H9 (cell line): ENCODE data around the gene RPS6KA4. TPM values are rescaled to one million over a fixed set of nuclear protein-coding genes. Genes with fewer than 3 reads are reported as not detected.

ENCODE experiments used
- DNase-seq: peaks from one replicate; pipeline ENCODE4 v3.0.0-alpha.2; 2017
- H2AFZ ChIP-seq: one replicate; pipeline ENCODE4 v1.6.1; 2013; ENCODE audit warnings: mild to moderate bottlenecking, low read length, control low read depth, moderate library complexity
- H2AK5ac ChIP-seq: 2 replicates; pipeline ENCODE4 v1.6.1; 2013; ENCODE audit warnings: low read length, control low read depth, mixed read lengths; ENCODE audit not compliant: insufficient read length
- H2BK120ac ChIP-seq: one replicate; pipeline ENCODE4 v1.6.1; 2013; ENCODE audit warnings: low read depth, mild to moderate bottlenecking, low read length, control low read depth, inconsistent platforms; ENCODE audit not compliant: poor library complexity, severe bottlenecking
- H2BK12ac ChIP-seq: 2 replicates; pipeline ENCODE4 v1.6.1; 2013; ENCODE audit warnings: low read length, control low read depth, mixed read lengths, low read depth; ENCODE audit not compliant: insufficient read length
- H2BK15ac ChIP-seq: 2 replicates; pipeline ENCODE4 v1.6.1; 2013; ENCODE audit warnings: low read depth, low read length, control low read depth
- H2BK20ac ChIP-seq: one replicate; pipeline ENCODE4 v1.6.1; 2013; ENCODE audit warnings: low read depth, mild to moderate bottlenecking, low read length, control low read depth, inconsistent platforms; ENCODE audit not compliant: poor library complexity, severe bottlenecking
- H2BK5ac ChIP-seq: 2 replicates; pipeline ENCODE4 v1.6.1; 2013; ENCODE audit warnings: low read length, control low read depth, mixed read lengths; ENCODE audit not compliant: insufficient read length
- H3K14ac ChIP-seq: 2 replicates; pipeline ENCODE4 v1.6.1; 2013; ENCODE audit warnings: low read length, control low read depth; ENCODE audit not compliant: insufficient read depth
- H3K18ac ChIP-seq: 2 replicates; pipeline ENCODE4 v1.6.1; 2013; ENCODE audit warnings: low read depth, mild to moderate bottlenecking, mixed read lengths, low read length, control low read depth; ENCODE audit not compliant: insufficient read length
- H3K23ac ChIP-seq: 2 replicates; pipeline ENCODE4 v1.6.1; 2013; ENCODE audit warnings: low read length, control low read depth, mixed read lengths, low read depth; ENCODE audit not compliant: insufficient read length
- H3K23me2 ChIP-seq: 2 replicates; pipeline ENCODE4 v1.6.1; 2013; ENCODE audit warnings: low read depth, mild to moderate bottlenecking, mixed read lengths, low read length, control low read depth; ENCODE audit not compliant: insufficient read length, poor library complexity, severe bottlenecking
- H3K27ac ChIP-seq: 2 replicates; pipeline ENCODE4 v1.5.1; 2013; ENCODE audit warnings: low read length, control low read depth, mixed read lengths, low read depth; ENCODE audit not compliant: insufficient read length
- H3K27me3 ChIP-seq: 2 replicates; pipeline ENCODE4 v1.6.1; 2013; ENCODE audit warnings: low read length, control low read depth, inconsistent platforms; ENCODE audit not compliant: insufficient read depth
- H3K4ac ChIP-seq: 2 replicates; pipeline ENCODE4 v1.6.1; 2013; ENCODE audit warnings: low read depth, mild to moderate bottlenecking, control low read depth, inconsistent platforms, low read length, moderate library complexity
- H3K4me1 ChIP-seq: 2 replicates; pipeline ENCODE4 v1.6.1; 2013; ENCODE audit warnings: low read length, control low read depth, inconsistent platforms; ENCODE audit not compliant: insufficient read depth
- H3K4me2 ChIP-seq: 2 replicates; pipeline ENCODE4 v1.6.1; 2013; ENCODE audit warnings: low read length, control low read depth, mixed read lengths; ENCODE audit not compliant: insufficient read length, insufficient read depth
- H3K56ac ChIP-seq: 2 replicates; pipeline ENCODE4 v1.6.1; 2013; ENCODE audit warnings: low read depth, mild to moderate bottlenecking, mixed read lengths, low read length, control low read depth; ENCODE audit not compliant: insufficient read length
- H3K79me1 ChIP-seq: 2 replicates; pipeline ENCODE4 v1.6.1; 2013; ENCODE audit warnings: low read depth, mild to moderate bottlenecking, moderate library complexity, low read length, control low read depth, inconsistent platforms; ENCODE audit not compliant: insufficient read depth, poor library complexity, severe bottlenecking
- H3K79me2 ChIP-seq: 2 replicates; pipeline ENCODE4 v1.6.1; 2013; ENCODE audit warnings: low read length, control low read depth, inconsistent platforms; ENCODE audit not compliant: insufficient read depth
- H3K9ac ChIP-seq: 2 replicates; pipeline ENCODE4 v1.6.1; 2013; ENCODE audit warnings: low read length, control low read depth, mixed read lengths; ENCODE audit not compliant: insufficient read length; ENCODE audit errors: extremely low read depth
- H3K9me3 ChIP-seq: one replicate; pipeline ENCODE4 v1.6.1; 2013; ENCODE audit warnings: low read depth, low read length, inconsistent platforms; ENCODE audit not compliant: control insufficient read depth
- H3T11ph ChIP-seq: one replicate; pipeline ENCODE4 v1.6.1; 2013; ENCODE audit warnings: mild to moderate bottlenecking, low read length, control low read depth, inconsistent platforms
- H4K20me1 ChIP-seq: one replicate; pipeline ENCODE4 v1.6.1; 2013; ENCODE audit not compliant: control insufficient read depth, insufficient read length, insufficient read depth
- H4K5ac ChIP-seq: 2 replicates; pipeline ENCODE4 v1.6.1; 2013; ENCODE audit warnings: low read depth, mild to moderate bottlenecking, mixed read lengths, low read length, control low read depth; ENCODE audit not compliant: insufficient read length
- H4K8ac ChIP-seq: replicated peaks from 2 replicates; pipeline ENCODE4 v1.6.1; 2013; ENCODE audit warnings: low read length, control low read depth, mixed read lengths, low read depth; ENCODE audit not compliant: insufficient read length
- H4K91ac ChIP-seq: 2 replicates; pipeline ENCODE4 v1.6.1; 2013; ENCODE audit warnings: low read depth, mild to moderate bottlenecking, moderate library complexity, mixed read lengths, low read length, control low read depth; ENCODE audit not compliant: insufficient read length
- H3K27ac Mint-ChIP-seq, 3 experiments: 2 replicates in 2 of 3; 3 replicates in 1 of 3; pipeline ENCODE4 v1.8.0; 2020 to 2021; ENCODE audit warnings: mixed read lengths in 3 of 3, mild to moderate bottlenecking in 1 of 3, moderate library complexity in 1 of 3
- H3K27me3 Mint-ChIP-seq: 2 replicates; pipeline ENCODE4 v1.8.0; 2021; ENCODE audit warnings: low read depth, mild to moderate bottlenecking, moderate library complexity, mixed read lengths
- H3K36me3 Mint-ChIP-seq, 3 experiments: 2 replicates in 2 of 3; 3 replicates in 1 of 3; pipeline ENCODE4 v1.8.0; 2020 to 2021; ENCODE audit warnings: low read depth in 3 of 3, mixed read lengths in 3 of 3; ENCODE audit not compliant: insufficient read depth in 1 of 3
- H3K4me1 Mint-ChIP-seq, 2 experiments: 2 replicates each; pipeline ENCODE4 v1.8.0; 2020; ENCODE audit warnings: mixed read lengths in 2 of 2
- H3K4me3 Mint-ChIP-seq, 2 experiments: 2 replicates in 1 of 2; 3 replicates in 1 of 2; pipeline ENCODE4 v1.8.0; 2020 to 2021; ENCODE audit warnings: mild to moderate bottlenecking in 2 of 2, mixed read lengths in 2 of 2, moderate library complexity in 1 of 2
- H3K9me3 Mint-ChIP-seq, 2 experiments: 2 replicates in 1 of 2; 3 replicates in 1 of 2; pipeline ENCODE4 v1.8.0; 2020; ENCODE audit warnings: mild to moderate bottlenecking in 2 of 2, mixed read lengths in 2 of 2, moderate library complexity in 1 of 2
- CTCF ChIP-seq: fragments of 200-600 bp; sonication (generic); conservative IDR thresholded peaks from 3 replicates; pipeline ENCODE4 v1.8.0; 2021; ENCODE audit warnings: antibody characterized with exemption, mild to moderate bottlenecking
- WGBS: extraction: QIAGEN DNeasy Blood & Tissue Kit; methylation state at CpG from one replicate; pipeline ENCODE4 v1.1.7; 2013; ENCODE audit warnings: missing lambda C conversion rate, low lambda C conversion rate, mixed read lengths; ENCODE audit not compliant: insufficient read length; ENCODE audit errors: extremely low coverage; 5-methylcytosine and 5-hydroxymethylcytosine counted together
- total RNA-seq: library from RNA; stranded (reverse); gene quantifications from 2 replicates; pipeline ENCODE4 v1.2.1, GENCODE V29; 2021

RPS6KA4 gene
- total RNA-seq, 1 experiment from 2014 or later, result 10.8 TPM

DNA sequence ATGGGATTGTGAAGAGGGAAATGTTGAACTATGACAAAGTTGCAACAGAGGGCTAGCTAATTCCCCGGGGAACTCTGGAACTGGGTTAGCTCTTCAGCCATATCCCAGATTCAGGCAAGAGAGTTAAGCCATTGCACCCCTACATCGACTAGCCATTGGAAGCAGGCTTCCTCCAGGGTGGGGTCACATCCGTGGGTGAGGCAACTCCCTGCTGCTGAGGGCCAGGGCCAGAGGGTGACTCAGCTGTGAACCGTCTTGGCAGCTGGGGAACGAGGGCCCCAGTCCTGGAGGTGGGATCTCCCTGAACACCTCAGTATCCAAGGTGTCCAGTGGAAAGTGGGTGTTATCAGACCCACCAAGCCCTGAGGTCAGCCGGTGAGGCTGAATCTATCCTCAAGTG, 41.1 kb downstream of the RPS6KA4 start:
- H3K27me3 ChIP-seq, result no peaks in the 10 kb centered on the region
- H4K5ac ChIP-seq, result no peak overlapping the region
- H3K9me3 ChIP-seq, result no peaks in the 10 kb centered on the region
- H3K27ac ChIP-seq, result no peak overlapping the region
- no peak overlapping the region for H3K56ac ChIP-seq
- H3K18ac ChIP-seq, result no peak overlapping the region
- H4K8ac ChIP-seq, result no peak overlapping the region
- no peak overlapping the region for H3K4ac ChIP-seq
- no peak for TF ChIP-seq CTCF
- no peak overlapping the region; the same call in 1 of the 2 replicates for H3K14ac ChIP-seq
- peaks cover 4 to 11% of the 10 kb centered on the region in 2 experiments; a peak in 4 of 5 replicates for H3K9me3 Mint-ChIP-seq
- no peaks in the 10 kb centered on the region; the same call in 1 of the 2 replicates for H3K4me1 ChIP-seq
- peaks cover 37% of the 10 kb centered on the region for H3K27me3 Mint-ChIP-seq
- no peak overlapping the region for H2BK20ac ChIP-seq
- no peak overlapping the region for H4K91ac ChIP-seq
- no peak overlapping the region for H3T11ph ChIP-seq
- H2AFZ ChIP-seq, result no peak overlapping the region
- no peak overlapping the region for H2AK5ac ChIP-seq
- DNase-seq, result no peak
- H3K9ac ChIP-seq, result no peak overlapping the region
- no peak overlapping the region for H3K27ac Mint-ChIP-seq
- H3K4me2 ChIP-seq, result no peak overlapping the region
- WGBS, result no CpG with 5 or more reads among the region's 6 CpGs
- no peaks in the 10 kb centered on the region for H3K79me2 ChIP-seq
- H2BK15ac ChIP-seq, result no peak overlapping the region
- no peak overlapping the region for H3K23ac ChIP-seq
- no peak overlapping the region for H2BK12ac ChIP-seq
- H2BK120ac ChIP-seq, result no peak overlapping the region
- no peak overlapping the region for H2BK5ac ChIP-seq
- no peaks in the 10 kb centered on the region for H3K23me2 ChIP-seq
- no peaks in the 10 kb centered on the region for H3K79me1 ChIP-seq
- H4K20me1 ChIP-seq, result peaks cover 3% of the 10 kb centered on the region
- H3K4me1 Mint-ChIP-seq, result peaks cover 21 to 23% of the 10 kb centered on the region in 2 experiments
- peaks cover 0 to 6% (median 0%) of the 10 kb centered on the region in 3 experiments; a peak in 4 of 7 replicates for H3K36me3 Mint-ChIP-seq
- no peak overlapping the region for H3K4me3 Mint-ChIP-seq
